Aorta (tissue), 5 donors: ENCODE results near the gene CRB1. TPM values are rescaled to one million over a fixed set of nuclear protein-coding genes. Genes with fewer than 3 reads are reported as not detected.
A peak's percentile ranks its signal among the peaks of the same experiment; 100 is the strongest.

ENCODE experiments used
- ATAC-seq: fragments of 200-7000 bp; cut with Tn5 transposase; one replicate; pipeline ENCODE4 v1.9.1; 2022; ENCODE audit warnings: moderate library complexity; ENCODE audit not compliant: low FRiP score
- DNase-seq, 2 donors: peaks; one replicate each; pipeline ENCODE4 v3.0.0-alpha.2; 2020
- H3K27ac ChIP-seq, 2 donors: one replicate each; pipeline ENCODE4 v1.5.1; 2013; ENCODE audit warnings: low read length in 2 of 2, mild to moderate bottlenecking in 2 of 2, moderate library complexity in 2 of 2, control low read depth in 1 of 2, inconsistent platforms in 1 of 2, low read depth in 1 of 2
- H3K27me3 ChIP-seq, 2 donors: one replicate each; pipeline ENCODE4 v1.6.1; 2013; ENCODE audit warnings: control low read depth in 1 of 2, low read length in 1 of 2, mild to moderate bottlenecking in 1 of 2, moderate library complexity in 1 of 2; ENCODE audit not compliant: insufficient read depth in 2 of 2, control insufficient read depth in 1 of 2
- H3K36me3 ChIP-seq, 2 donors: one replicate each; pipeline ENCODE4 v1.6.1; 2013; ENCODE audit warnings: control low read depth in 1 of 2, low read length in 1 of 2, mild to moderate bottlenecking in 1 of 2; ENCODE audit not compliant: insufficient read depth in 2 of 2, control insufficient read depth in 1 of 2
- H3K4me1 ChIP-seq, 2 donors: one replicate each; pipeline ENCODE4 v1.6.1; 2013; ENCODE audit warnings: low read length in 2 of 2, control low read depth in 1 of 2, mild to moderate bottlenecking in 1 of 2, moderate library complexity in 1 of 2; ENCODE audit not compliant: insufficient read depth in 2 of 2, control insufficient read depth in 1 of 2
- H3K4me3 ChIP-seq, 2 donors: one replicate each; pipeline ENCODE4 v1.5.1; 2013; ENCODE audit warnings: low read length in 2 of 2, control low read depth in 1 of 2, mild to moderate bottlenecking in 1 of 2
- H3K9me3 ChIP-seq: one replicate; pipeline ENCODE4 v1.6.1; 2013; ENCODE audit warnings: mild to moderate bottlenecking, low read length; ENCODE audit not compliant: control insufficient read depth
- WGBS, 2 donors: extraction: QIAGEN DNeasy Blood & Tissue Kit; methylation state at CpG; one replicate each; pipeline ENCODE4 v1.1.7; 2013; 5-methylcytosine and 5-hydroxymethylcytosine counted together
- intact Hi-C, 2 donors: fragments of 100-400 bp; cut with DNase I; formaldehyde crosslinking; loops; one replicate each; pipeline versions ENCODE4 v1.14.2 to v1.15.0; 2022
- polyA plus RNA-seq, 2 donors: library from polyadenylated mRNA; stranded (reverse); fragments of 200-250 nt; gene quantifications; one replicate each; pipeline ENCODE4 v1.2.3, GENCODE V29; 2013
- total RNA-seq, 2 donors: library from RNA; stranded (reverse); fragmentation: NEBNext Ultra II Directional; extraction: Animal tissue kit (Norgen Biotek cat#: 25700); gene quantifications; one replicate each; pipeline ENCODE4 v1.2.1, GENCODE V29; 2021
- donor health status: healthy with polysubstance abuse.
- donor health status: Bipolar disorder and iron deficiency.
- donor health status: DM: no; HTN: no; CAD: no.
- donor health status: DM: no; HTN: no; CAD: no.
- donor health status: DM: yes; HTN: yes; CAD: no.

The CRB1 gene
- total and polyA plus RNA-seq, 4 donors, result under 0.01 to 0.16 (median 0.15) TPM; not detected in 1

DNA sequence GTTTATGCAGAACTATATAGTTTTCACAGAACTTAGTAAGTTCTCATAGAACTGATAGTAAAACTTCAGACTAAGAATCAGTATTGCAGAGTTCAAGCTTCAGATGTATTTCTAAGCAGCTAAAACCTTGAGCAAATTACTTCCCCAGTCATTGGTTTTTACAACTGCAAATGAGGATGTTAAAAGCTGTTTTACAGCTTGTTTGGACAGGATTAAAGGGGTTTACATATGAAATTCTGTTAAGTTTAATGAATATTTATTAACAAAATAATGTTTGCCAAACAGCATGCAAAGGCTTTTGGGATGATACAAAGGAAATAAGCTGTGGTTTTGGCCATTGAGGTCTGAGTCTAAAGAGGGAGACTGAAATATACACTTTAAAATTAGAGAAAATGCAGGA is 39.1 kb downstream of the CRB1 start:
- Histone ChIP-seq H3K27me3 (no peaks in the 10 kb centered on the region), H3K4me1 (no peaks in the 10 kb centered on the region), H3K36me3 (no peaks in the 10 kb centered on the region), H3K9me3 (no peaks in the 10 kb centered on the region), H3K27ac (no peak overlapping the region), H3K4me3 (no peak overlapping the region)
- no peak for ATAC-seq
- intact Hi-C loops, result no loop called here
- no peak for DNase-seq

- no peaks in the 10 kb centered on the region for H3K36me3 ChIP-seq
- no peak for DNase-seq
- intact Hi-C loops, result no loop called here
- H3K27ac ChIP-seq, result no peak overlapping the region
- H3K9me3 ChIP-seq, result no peaks in the 10 kb centered on the region
- ATAC-seq, result no peak
- H3K4me1 ChIP-seq, result no peaks in the 10 kb centered on the region
- H3K27me3 ChIP-seq, result no peaks in the 10 kb centered on the region
- 74 to 85% methylated on average over 3 of the region's 3 CpGs for WGBS, 2 donors
- no peak overlapping the region for H3K4me3 ChIP-seq
Observed at GRCh38 chr1:197307551-197307950, 39.5 kb downstream of the CRB1 start.

DNA sequence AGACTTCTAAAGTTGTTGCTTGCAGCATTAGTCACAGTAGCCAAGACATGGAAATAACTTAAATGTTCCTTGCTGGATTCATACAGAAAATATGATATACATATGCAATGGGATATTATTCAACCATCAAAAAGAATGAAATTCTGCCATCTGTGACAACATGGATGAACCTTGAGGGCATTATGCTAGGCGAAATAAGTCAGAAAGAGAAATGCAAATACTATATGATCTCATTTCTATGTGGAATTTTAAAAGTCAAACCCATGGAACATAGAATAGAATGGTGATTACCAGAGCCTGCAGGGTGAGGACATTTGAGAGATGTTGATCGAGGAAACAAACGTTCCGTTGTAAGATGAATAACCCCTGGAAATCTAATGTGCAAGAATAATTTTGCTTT is 43.0 kb downstream of the CRB1 start:
- H3K27ac ChIP-seq, result no peak overlapping the region
- no peaks in the 10 kb centered on the region for H3K36me3 ChIP-seq
- 77 to 80% methylated on average over 4 of the region's 4 CpGs for WGBS, 2 donors
- intact Hi-C loops, result no loop called here
- H3K4me1 ChIP-seq, result no peaks in the 10 kb centered on the region
- no peak for ATAC-seq
- H3K4me3 ChIP-seq, result no peak overlapping the region
- DNase-seq, result no peak
- no peaks in the 10 kb centered on the region for H3K27me3 ChIP-seq
- no peaks in the 10 kb centered on the region for H3K9me3 ChIP-seq

DNA sequence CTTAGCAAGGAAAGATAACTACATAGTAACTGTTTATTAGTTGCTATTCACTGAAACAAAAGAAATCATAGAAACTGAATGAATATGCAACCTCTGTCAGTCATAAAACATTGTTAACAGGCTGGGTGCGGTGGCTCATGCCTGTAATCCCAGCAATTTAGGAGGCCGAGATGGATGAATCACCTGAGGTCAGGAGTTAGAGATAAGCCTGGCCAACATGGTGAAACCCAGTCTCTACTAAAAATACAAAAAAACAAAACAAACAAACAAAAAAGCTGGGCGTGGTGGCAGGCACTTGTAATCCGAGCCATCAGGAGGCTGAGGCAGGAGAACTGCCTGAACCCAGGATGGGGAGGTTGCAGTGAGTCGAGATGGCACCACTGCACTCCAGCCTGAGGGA is 44.1 kb downstream of the CRB1 start:
- H3K4me3 ChIP-seq, result no peak overlapping the region
- DNase-seq, result no peak
- H3K9me3 ChIP-seq, result no peaks in the 10 kb centered on the region
- no peaks in the 10 kb centered on the region for H3K4me1 ChIP-seq
- intact Hi-C loops, result no loop called here
- no peaks in the 10 kb centered on the region for H3K27me3 ChIP-seq
- no peak for ATAC-seq
- no peaks in the 10 kb centered on the region for H3K36me3 ChIP-seq
- H3K27ac ChIP-seq, result no peak overlapping the region
- WGBS, 2 donors, result 81 to 86% methylated on average over 5 of the region's 5 CpGs

- ATAC-seq, result no peak
Observed at GRCh38 chr1:197313713-197314112, 45.7 kb downstream of the CRB1 start.

DNA sequence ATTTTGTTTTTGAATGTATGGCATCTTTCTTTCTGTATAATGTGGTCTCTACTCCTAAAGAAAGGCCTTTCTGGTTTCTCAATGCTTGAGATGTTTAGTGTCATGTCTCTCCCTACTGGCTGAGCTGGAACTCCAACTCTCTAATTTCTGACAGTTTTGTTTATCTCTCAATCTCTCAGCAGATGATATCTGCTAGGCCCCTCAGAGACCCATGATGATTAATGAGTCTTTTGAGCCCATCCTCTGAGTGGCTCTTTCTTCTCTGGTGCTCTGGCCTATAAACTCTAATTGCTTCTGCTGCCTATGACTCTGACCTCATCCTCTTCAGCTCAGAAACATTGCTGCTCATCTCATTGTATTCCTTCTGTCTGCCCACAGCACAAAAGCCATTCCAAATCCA is 46.6 kb downstream of the CRB1 start:
- Histone ChIP-seq H3K27ac (no peak overlapping the region), H3K27me3 (no peaks in the 10 kb centered on the region), H3K9me3 (no peaks in the 10 kb centered on the region), H3K4me3 (no peak overlapping the region), H3K36me3 (no peaks in the 10 kb centered on the region), H3K4me1 (no peaks in the 10 kb centered on the region)
- DNase-seq (no peak), ATAC-seq (no peak)
- intact Hi-C loops, result no loop called here

More at GRCh38 chr1:197313713-197314112, 45.7 kb downstream of the CRB1 start:
- Histone ChIP-seq H3K4me3 (no peak overlapping the region), H3K36me3 (no peaks in the 10 kb centered on the region), H3K4me1 (no peaks in the 10 kb centered on the region), H3K9me3 (no peaks in the 10 kb centered on the region), H3K27ac (no peak overlapping the region), H3K27me3 (no peaks in the 10 kb centered on the region)
- intact Hi-C loops, result no loop called here
- 64 to 65% methylated on average over 5 of the region's 5 CpGs for WGBS, 2 donors
- no peak for DNase-seq

DNA sequence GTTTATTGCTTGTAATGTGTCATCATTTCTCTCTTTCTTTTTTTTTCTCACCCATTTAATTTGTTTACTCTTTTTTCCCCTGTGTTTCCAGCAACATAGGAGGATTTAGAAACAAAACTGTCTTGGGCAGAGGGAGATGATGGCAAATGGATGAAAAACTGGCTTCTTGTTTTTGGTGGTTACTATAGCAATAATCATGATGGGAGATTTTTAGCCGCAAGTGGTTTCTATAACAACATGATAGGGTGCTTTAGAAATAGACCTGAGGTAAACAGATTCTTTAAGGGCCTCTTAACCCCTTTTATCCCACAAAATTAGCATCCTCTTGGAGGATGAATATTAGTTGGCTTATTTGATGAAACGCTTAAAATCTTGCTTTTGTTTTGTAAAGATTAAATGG is 51.6 kb downstream of the CRB1 start:
- intact Hi-C loops, result no loop called here
- Histone ChIP-seq H3K27ac (no peak overlapping the region), H3K4me1 (peaks cover 0 to 1% of the 10 kb centered on the region in 2 donors), H3K4me3 (no peak overlapping the region), H3K27me3 (no peaks in the 10 kb centered on the region), H3K9me3 (no peaks in the 10 kb centered on the region), H3K36me3 (no peaks in the 10 kb centered on the region)
- DNase-seq, result no peak
- ATAC-seq, result no peak
- WGBS, 2 donors, result 52 to 53% methylated on average over 2 of the region's 2 CpGs

DNA sequence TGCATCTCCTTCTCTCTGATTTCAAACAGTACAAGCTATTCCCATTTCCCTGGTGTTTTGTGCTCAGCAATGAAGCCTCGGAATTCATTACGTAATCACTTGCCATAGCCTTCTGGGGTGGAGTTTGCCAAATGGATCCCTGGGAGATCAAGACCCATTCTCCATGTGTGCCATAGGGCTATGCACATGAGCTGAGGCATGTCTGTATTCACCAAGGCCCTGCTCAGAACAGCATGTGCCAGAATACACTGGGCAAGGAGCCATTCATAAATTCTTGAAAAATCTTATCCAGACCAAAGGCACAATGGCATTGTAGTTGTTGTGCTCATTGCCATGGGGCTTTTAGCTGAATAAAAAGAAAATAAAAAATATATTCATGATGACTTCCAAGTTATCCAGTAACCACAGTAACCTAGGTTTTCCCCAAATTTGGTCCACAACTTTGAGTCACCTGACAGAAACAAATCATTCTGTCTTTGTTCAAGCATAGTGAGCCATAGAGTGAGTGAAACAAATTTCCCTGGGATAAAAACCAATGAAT is 53.0 kb downstream of the CRB1 start:
- WGBS, 2 donors, result 3 to 6% methylated on average over 2 of the region's 2 CpGs
- ATAC-seq, result peak; percentile 74
- intact Hi-C loops, result no loop called here

DNA sequence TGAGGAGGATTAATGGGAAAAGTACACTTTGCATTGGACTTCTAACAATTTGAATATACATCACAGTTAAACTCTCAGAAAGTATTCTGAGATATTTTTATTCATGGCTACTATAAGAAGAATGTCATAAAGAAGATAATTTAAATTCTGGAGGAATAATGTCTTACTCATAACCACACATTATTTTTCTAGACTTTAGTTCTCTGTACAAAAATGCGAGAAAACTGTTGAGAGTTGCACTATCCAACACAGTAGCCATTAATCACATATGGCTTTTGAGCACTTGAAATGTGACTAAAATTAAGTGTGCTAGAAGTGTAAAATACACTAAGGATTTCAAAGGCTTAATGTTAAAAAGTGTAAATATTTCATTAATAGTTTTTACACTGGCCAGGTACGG is 53.8 kb downstream of the CRB1 start:
- intact Hi-C loops, result no loop called here
- Histone ChIP-seq H3K36me3 (no peaks in the 10 kb centered on the region), H3K4me3 (no peak overlapping the region), H3K4me1 (peaks cover 0 to 1% of the 10 kb centered on the region in 2 donors), H3K27me3 (no peaks in the 10 kb centered on the region), H3K27ac (no peak overlapping the region), H3K9me3 (no peaks in the 10 kb centered on the region)
- no peak for DNase-seq
- no peak for ATAC-seq
- 71 to 74% methylated on average over 2 of the region's 2 CpGs for WGBS, 2 donors

More for the DNA sequence above, 53.0 kb downstream of the CRB1 start:
- no peaks in the 10 kb centered on the region for H3K27me3 ChIP-seq
- no peaks in the 10 kb centered on the region for H3K36me3 ChIP-seq
- H3K4me1 ChIP-seq, result peaks cover 0 to 1% of the 10 kb centered on the region in 2 donors
- no peak overlapping the region for H3K4me3 ChIP-seq
- no peaks in the 10 kb centered on the region for H3K9me3 ChIP-seq
- no peak overlapping the region for H3K27ac ChIP-seq
- no peak for DNase-seq
